K562 (cell line): ENCODE measurements around the gene ASCC2.

ENCODE experiments used
- MED1 ChIP-seq: sonication (generic); formaldehyde crosslinking; IDR thresholded peaks from 2 replicates; pipeline ENCODE4 v1.8.1; 2023; ENCODE audit warnings: missing genetic modification reagents, borderline replicate concordance
- PHB2 ChIP-seq: fragments of 450-650 bp; IDR thresholded peaks from 2 replicates; pipeline ENCODE4 v1.6.1; 2017; ENCODE audit warnings: low read depth
- RFX5 ChIP-seq: IDR thresholded peaks from 2 replicates; pipeline ENCODE4 v1.6.1; 2011; ENCODE audit warnings: low read depth, mild to moderate bottlenecking, improper control_type of control experiment, low read length
- ZNF197 ChIP-seq: fragments of 200-800 bp; sonication (Bioruptor generic); IDR thresholded peaks from 2 replicates; pipeline ENCODE4 v1.6.1; 2016; ENCODE audit warnings: low read depth, missing genetic modification characterization, missing compliant biosample characterization
- ZNF431 ChIP-seq: sonication (generic); formaldehyde crosslinking; IDR thresholded peaks from 2 replicates; pipeline ENCODE4 v1.8.0; 2022; ENCODE audit warnings: mild to moderate bottlenecking, missing genetic modification reagents
- ZSCAN29 ChIP-seq: fragments of 450-650 bp; IDR thresholded peaks from 2 replicates; pipeline ENCODE4 v1.6.1; 2017
- TF ChIP-seq, protein P1 (sequence below), 2 experiments: IDR thresholded peaks; 2 replicates each; pipeline ENCODE4 v1.6.1; 2011; ENCODE audit warnings: borderline replicate concordance in 1 of 2, control low read depth in 1 of 2, low read depth in 1 of 2, low read length in 1 of 2, mild to moderate bottlenecking in 1 of 2, mixed read lengths in 1 of 2, moderate library complexity in 1 of 2; ENCODE audit not compliant: insufficient read depth in 1 of 2, insufficient read length in 1 of 2, poor library complexity in 1 of 2, severe bottlenecking in 1 of 2; ENCODE audit errors: extremely low read depth in 1 of 2
- TF ChIP-seq, protein P2 (sequence below), 3 experiments: IDR thresholded peaks in 2 of 3; conservative IDR thresholded peaks in 1 of 3; 2 replicates each; pipeline ENCODE4 v1.5.1; 2011 to 2012; ENCODE audit warnings: low read length in 3 of 3, mild to moderate bottlenecking in 3 of 3, control low read depth in 2 of 3, improper control_type of control experiment in 1 of 3, inconsistent platforms in 1 of 3, low read depth in 1 of 3, mixed read lengths in 1 of 3, moderate library complexity in 1 of 3; ENCODE audit not compliant: insufficient read depth in 2 of 3

DNA sequence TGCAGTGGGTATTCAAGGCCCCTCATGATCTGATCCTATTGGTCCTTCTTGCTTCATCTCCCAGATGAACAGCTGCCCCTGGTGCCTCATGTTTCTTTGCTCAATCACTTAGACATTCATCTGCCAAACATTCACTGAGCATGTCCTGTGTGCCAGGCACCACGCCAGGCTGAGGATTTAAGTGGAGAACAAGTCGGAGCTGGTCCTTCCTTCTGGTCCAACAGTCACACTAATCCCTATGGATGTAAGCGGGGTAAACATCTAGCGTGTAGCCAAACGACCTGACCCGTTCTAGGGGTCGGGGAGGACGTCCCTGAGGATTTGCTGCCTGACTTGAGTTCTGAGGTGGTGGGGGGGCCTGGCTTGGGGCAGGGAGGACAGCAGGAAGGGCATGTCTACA is 93.2 kb downstream of the ASCC2 start:
- TF ChIP-seq MED1 (CRISPR knock-in tag), result no peak
- no peak for TF ChIP-seq ZSCAN29
- TF ChIP-seq ZNF197 (CRISPR knock-in tag), result no peak
- TF ChIP-seq, protein P1, sequence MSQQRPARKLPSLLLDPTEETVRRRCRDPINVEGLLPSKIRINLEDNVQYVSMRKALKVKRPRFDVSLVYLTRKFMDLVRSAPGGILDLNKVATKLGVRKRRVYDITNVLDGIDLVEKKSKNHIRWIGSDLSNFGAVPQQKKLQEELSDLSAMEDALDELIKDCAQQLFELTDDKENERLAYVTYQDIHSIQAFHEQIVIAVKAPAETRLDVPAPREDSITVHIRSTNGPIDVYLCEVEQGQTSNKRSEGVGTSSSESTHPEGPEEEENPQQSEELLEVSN (IDR thresholded peaks at IDR 0.05; ENCODE audit: borderline replicate concordance in 1 of 2, extremely low read depth in 1 of 2, insufficient read depth in 1 of 2, insufficient read length in 1 of 2, low read depth in 1 of 2, low read length in 1 of 2, poor library complexity in 1 of 2, severe bottlenecking in 1 of 2), result no peak
- no peak for TF ChIP-seq RFX5
- TF ChIP-seq PHB2, result no peak
- no peak for TF ChIP-seq ZNF431 (CRISPR knock-in tag)
- TF ChIP-seq, protein P2, sequence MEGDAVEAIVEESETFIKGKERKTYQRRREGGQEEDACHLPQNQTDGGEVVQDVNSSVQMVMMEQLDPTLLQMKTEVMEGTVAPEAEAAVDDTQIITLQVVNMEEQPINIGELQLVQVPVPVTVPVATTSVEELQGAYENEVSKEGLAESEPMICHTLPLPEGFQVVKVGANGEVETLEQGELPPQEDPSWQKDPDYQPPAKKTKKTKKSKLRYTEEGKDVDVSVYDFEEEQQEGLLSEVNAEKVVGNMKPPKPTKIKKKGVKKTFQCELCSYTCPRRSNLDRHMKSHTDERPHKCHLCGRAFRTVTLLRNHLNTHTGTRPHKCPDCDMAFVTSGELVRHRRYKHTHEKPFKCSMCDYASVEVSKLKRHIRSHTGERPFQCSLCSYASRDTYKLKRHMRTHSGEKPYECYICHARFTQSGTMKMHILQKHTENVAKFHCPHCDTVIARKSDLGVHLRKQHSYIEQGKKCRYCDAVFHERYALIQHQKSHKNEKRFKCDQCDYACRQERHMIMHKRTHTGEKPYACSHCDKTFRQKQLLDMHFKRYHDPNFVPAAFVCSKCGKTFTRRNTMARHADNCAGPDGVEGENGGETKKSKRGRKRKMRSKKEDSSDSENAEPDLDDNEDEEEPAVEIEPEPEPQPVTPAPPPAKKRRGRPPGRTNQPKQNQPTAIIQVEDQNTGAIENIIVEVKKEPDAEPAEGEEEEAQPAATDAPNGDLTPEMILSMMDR (IDR thresholded peaks at IDR 0.05 in 2 of 3, conservative IDR thresholded peaks at IDR 0.05 in 1 of 3; ENCODE audit: insufficient read depth in 2 of 3, low read depth in 1 of 3, low read length in 3 of 3), result no peak
